ENCODE data around the gene COPS2. TPM values are rescaled to one million over a fixed set of nuclear protein-coding genes. Genes with fewer than 3 reads are reported as not detected.
A peak's percentile ranks its signal among the peaks of the same experiment; 100 is the strongest.

COPS2 gene
- total and polyA plus RNA-seq, 2 of the 13 experiments (the other 11 are each of a cell fraction or from before 2014, with no cell fraction given), result 37.8 to 66.3 TPM

GRCh38 chr15:49155110-49155833, at the start of gene COPS2 (continued):
- TF ChIP-seq HMGXB3 (CRISPR knock-in tag; IDR thresholded peaks at IDR 0.05; ENCODE audit: borderline replicate concordance) (peak; percentile 89), GATAD2A (CRISPR knock-in tag; IDR thresholded peaks at IDR 0.05) (peak; percentile 87), HNF4A (CRISPR knock-in tag; IDR thresholded peaks at IDR 0.05) (no peak; the same call in 1 of the 2 replicates), WIZ (CRISPR knock-in tag; IDR thresholded peaks at IDR 0.05) (peak; percentile 77; the same call in 1 of the 2 replicates), PAXIP1 (CRISPR knock-in tag; conservative IDR thresholded peaks at IDR 0.05) (no peak; the same call in 1 of the 2 replicates), TEAD2 (CRISPR knock-in tag; IDR thresholded peaks at IDR 0.05) (no peak), ZNF350 (CRISPR knock-in tag; IDR thresholded peaks at IDR 0.05; ENCODE audit: borderline replicate concordance, low read depth) (peak; percentile 42; the same call in 1 of the 2 replicates), DPF2 (CRISPR knock-in tag; IDR thresholded peaks at IDR 0.05; ENCODE audit: borderline replicate concordance, low read depth) (no peak), GFI1 (CRISPR knock-in tag; IDR thresholded peaks at IDR 0.05; ENCODE audit: borderline replicate concordance) (0 out of 2 replicates have a peak, but pooled peaks have one; percentile 27), ARNT (IDR thresholded peaks at IDR 0.05) (no peak), IRF9 (CRISPR knock-in tag; IDR thresholded peaks at IDR 0.05; ENCODE audit: borderline replicate concordance) (0 out of 2 replicates have a peak, but pooled peaks have one; percentile 25), MEF2D (CRISPR knock-in tag; IDR thresholded peaks at IDR 0.05) (peak; percentile 58), GABPA (IDR thresholded peaks at IDR 0.05; ENCODE audit: low read depth, low read length) (peak; percentile 92), GABPA (CRISPR knock-in tag; IDR thresholded peaks at IDR 0.05; ENCODE audit: low read depth) (peak; percentile 99), ZNF12 (CRISPR knock-in tag; IDR thresholded peaks at IDR 0.05) (peak; percentile 53), DZIP1 (CRISPR knock-in tag; IDR thresholded peaks at IDR 0.05) (no peak)

All from HepG2 (cell line).